ENCODE results near the gene ITGB5.
A peak's percentile ranks its signal among the peaks of the same experiment; 100 is the strongest.

ITGB5 gene

GRCh38 chr3:124918524-124918923 is 31.4 kb upstream of the ITGB5 start:
- Histone ChIP-seq H3K9ac (ENCODE audit: low read length) (no peak overlapping the region), H3K18ac (ENCODE audit: low read length) (no peak overlapping the region), H3K23ac (ENCODE audit: low read length) (no peak overlapping the region), H4K8ac (ENCODE audit: low read depth, low read length) (no peak overlapping the region), H3K4ac (ENCODE audit: low read depth, low read length) (no peak overlapping the region), H3K36me3 (ENCODE audit: control insufficient read depth, insufficient read depth, low read length) (no peaks in the 10 kb centered on the region), H3K56ac (ENCODE audit: low read length) (peak overlapping the region; percentile 15), H2AK5ac (ENCODE audit: low read length) (no peak overlapping the region), H2BK5ac (ENCODE audit: low read length) (no peak overlapping the region), H3K27ac (ENCODE audit: low read depth, low read length) (no peak overlapping the region), H3K4me2 (ENCODE audit: low read length) (no peak overlapping the region), H3K4me1 (ENCODE audit: control insufficient read depth, low read depth, low read length) (peaks cover 7% of the 10 kb centered on the region), H2BK120ac (ENCODE audit: low read depth, low read length) (no peak overlapping the region), H3K27me3 (ENCODE audit: insufficient read depth, low read length, poor library complexity) (no peaks in the 10 kb centered on the region), H3K4me3 (ENCODE audit: low read length) (no peak overlapping the region), H3K79me1 (ENCODE audit: low read length) (no peaks in the 10 kb centered on the region), H2BK15ac (replicated peaks; ENCODE audit: low read depth) (no peak overlapping the region), H4K5ac (ENCODE audit: low read length) (no peak overlapping the region), H3K79me2 (ENCODE audit: control insufficient read depth, insufficient read depth, low read length) (no peaks in the 10 kb centered on the region)
- no CpG with 5 or more reads among the region's 2 CpGs for WGBS (ENCODE audit: extremely low coverage, insufficient coverage, low lambda C conversion rate)
- DNase-seq: no peak

GRCh38 chr3:124916837-124917409 is 29.8 kb upstream of the ITGB5 start:
- no peaks in the 10 kb centered on the region for H3K27me3 ChIP-seq (ENCODE audit: insufficient read depth, low read length, poor library complexity)
- H3K4me2 ChIP-seq (ENCODE audit: low read length): no peak overlapping the region
- no peak overlapping the region for H4K5ac ChIP-seq (ENCODE audit: low read length)
- H3K27ac ChIP-seq (ENCODE audit: low read depth, low read length): no peak overlapping the region
- H3K4ac ChIP-seq (ENCODE audit: low read depth, low read length): no peak overlapping the region
- peak overlapping the region; percentile 67 for H3K56ac ChIP-seq (ENCODE audit: low read length)
- H2BK15ac ChIP-seq (replicated peaks; ENCODE audit: low read depth): no peak overlapping the region
- H3K9ac ChIP-seq (ENCODE audit: low read length): peak overlapping the region; percentile 26
- H3K79me1 ChIP-seq (ENCODE audit: low read length): no peaks in the 10 kb centered on the region
- H3K4me1 ChIP-seq (ENCODE audit: control insufficient read depth, low read depth, low read length): peaks cover 12% of the 10 kb centered on the region
- H4K8ac ChIP-seq (ENCODE audit: low read depth, low read length): no peak overlapping the region
- no peak overlapping the region for H2AK5ac ChIP-seq (ENCODE audit: low read length)
- DNase-seq: peak; percentile 10
- no peak overlapping the region for H3K4me3 ChIP-seq (ENCODE audit: low read length)
- no peaks in the 10 kb centered on the region for H3K36me3 ChIP-seq (ENCODE audit: control insufficient read depth, insufficient read depth, low read length)
- H2BK120ac ChIP-seq (ENCODE audit: low read depth, low read length): no peak overlapping the region
- H3K23ac ChIP-seq (ENCODE audit: low read length): no peak overlapping the region
- H3K18ac ChIP-seq (ENCODE audit: low read length): no peak overlapping the region
- H2BK5ac ChIP-seq (ENCODE audit: low read length): no peak overlapping the region
- no CpG with 5 or more reads among the region's 8 CpGs for WGBS (ENCODE audit: extremely low coverage, insufficient coverage, low lambda C conversion rate)
- H3K79me2 ChIP-seq (ENCODE audit: control insufficient read depth, insufficient read depth, low read length): no peaks in the 10 kb centered on the region

GRCh38 chr3:124915254-124915653 is 28.1 kb upstream of the ITGB5 start:
- Histone ChIP-seq H3K9ac (ENCODE audit: low read length) (no peak overlapping the region), H3K18ac (ENCODE audit: low read length) (no peak overlapping the region), H3K79me2 (ENCODE audit: control insufficient read depth, insufficient read depth, low read length) (no peaks in the 10 kb centered on the region), H3K4me3 (ENCODE audit: low read length) (no peak overlapping the region), H2BK15ac (replicated peaks; ENCODE audit: low read depth) (no peak overlapping the region), H3K27ac (ENCODE audit: low read depth, low read length) (no peak overlapping the region), H3K23ac (ENCODE audit: low read length) (no peak overlapping the region), H4K5ac (ENCODE audit: low read length) (no peak overlapping the region), H3K56ac (ENCODE audit: low read length) (peak overlapping the region; percentile 4), H2BK120ac (ENCODE audit: low read depth, low read length) (no peak overlapping the region), H3K4ac (ENCODE audit: low read depth, low read length) (no peak overlapping the region), H3K4me1 (ENCODE audit: control insufficient read depth, low read depth, low read length) (peaks cover 16% of the 10 kb centered on the region), H3K36me3 (ENCODE audit: control insufficient read depth, insufficient read depth, low read length) (no peaks in the 10 kb centered on the region), H3K4me2 (ENCODE audit: low read length) (no peak overlapping the region), H4K8ac (ENCODE audit: low read depth, low read length) (no peak overlapping the region), H3K27me3 (ENCODE audit: insufficient read depth, low read length, poor library complexity) (no peaks in the 10 kb centered on the region), H2AK5ac (ENCODE audit: low read length) (peak overlapping the region; percentile 35), H3K79me1 (ENCODE audit: low read length) (no peaks in the 10 kb centered on the region), H2BK5ac (ENCODE audit: low read length) (peak overlapping the region; percentile 17)
- no peak for DNase-seq
- WGBS (ENCODE audit: extremely low coverage, insufficient coverage, low lambda C conversion rate): no CpG with 5 or more reads among the region's 3 CpGs

GRCh38 chr3:124907957-124908356 is 20.8 kb upstream of the ITGB5 start:
- DNase-seq: peak; percentile 76
- no CpG with 5 or more reads among the region's 9 CpGs for WGBS (ENCODE audit: extremely low coverage, insufficient coverage, low lambda C conversion rate)
- Histone ChIP-seq H3K18ac (ENCODE audit: low read length) (no peak overlapping the region), H3K27me3 (ENCODE audit: insufficient read depth, low read length, poor library complexity) (no peaks in the 10 kb centered on the region), H3K4me3 (ENCODE audit: low read length) (no peak overlapping the region), H3K23ac (ENCODE audit: low read length) (no peak overlapping the region), H3K79me2 (ENCODE audit: control insufficient read depth, insufficient read depth, low read length) (no peaks in the 10 kb centered on the region), H3K4me2 (ENCODE audit: low read length) (no peak overlapping the region), H3K4ac (ENCODE audit: low read depth, low read length) (no peak overlapping the region), H4K5ac (ENCODE audit: low read length) (no peak overlapping the region), H3K79me1 (ENCODE audit: low read length) (no peaks in the 10 kb centered on the region), H2BK120ac (ENCODE audit: low read depth, low read length) (no peak overlapping the region), H3K4me1 (ENCODE audit: control insufficient read depth, low read depth, low read length) (peaks cover 9% of the 10 kb centered on the region), H2BK15ac (replicated peaks; ENCODE audit: low read depth) (no peak overlapping the region), H2AK5ac (ENCODE audit: low read length) (no peak overlapping the region), H3K36me3 (ENCODE audit: control insufficient read depth, insufficient read depth, low read length) (no peaks in the 10 kb centered on the region), H4K8ac (ENCODE audit: low read depth, low read length) (no peak overlapping the region), H3K56ac (ENCODE audit: low read length) (no peak overlapping the region), H3K27ac (ENCODE audit: low read depth, low read length) (no peak overlapping the region), H2BK5ac (ENCODE audit: low read length) (no peak overlapping the region), H3K9ac (ENCODE audit: low read length) (no peak overlapping the region)

GRCh38 chr3:124904835-124905492 is 17.8 kb upstream of the ITGB5 start:
- Histone ChIP-seq H3K36me3 (ENCODE audit: control insufficient read depth, insufficient read depth, low read length) (no peaks in the 10 kb centered on the region), H3K56ac (ENCODE audit: low read length) (no peak overlapping the region), H3K79me2 (ENCODE audit: control insufficient read depth, insufficient read depth, low read length) (no peaks in the 10 kb centered on the region), H2AK5ac (ENCODE audit: low read length) (no peak overlapping the region), H3K23ac (ENCODE audit: low read length) (no peak overlapping the region), H2BK5ac (ENCODE audit: low read length) (no peak overlapping the region), H3K4ac (ENCODE audit: low read depth, low read length) (no peak overlapping the region), H4K8ac (ENCODE audit: low read depth, low read length) (no peak overlapping the region), H3K4me3 (ENCODE audit: low read length) (no peak overlapping the region), H3K27me3 (ENCODE audit: insufficient read depth, low read length, poor library complexity) (no peaks in the 10 kb centered on the region), H3K4me1 (ENCODE audit: control insufficient read depth, low read depth, low read length) (no peaks in the 10 kb centered on the region), H3K9ac (ENCODE audit: low read length) (no peak overlapping the region), H3K4me2 (ENCODE audit: low read length) (no peak overlapping the region), H3K79me1 (ENCODE audit: low read length) (no peaks in the 10 kb centered on the region), H3K18ac (ENCODE audit: low read length) (no peak overlapping the region), H2BK15ac (replicated peaks; ENCODE audit: low read depth) (no peak overlapping the region), H2BK120ac (ENCODE audit: low read depth, low read length) (no peak overlapping the region), H3K27ac (ENCODE audit: low read depth, low read length) (no peak overlapping the region), H4K5ac (ENCODE audit: low read length) (no peak overlapping the region)
- DNase-seq: peak; percentile 13
- no CpG with 5 or more reads among the region's 6 CpGs for WGBS (ENCODE audit: extremely low coverage, insufficient coverage, low lambda C conversion rate)

All from mesendoderm (in vitro differentiated cells).